Measurements from ENCODE around the gene CHADL.

The CHADL gene

DNA sequence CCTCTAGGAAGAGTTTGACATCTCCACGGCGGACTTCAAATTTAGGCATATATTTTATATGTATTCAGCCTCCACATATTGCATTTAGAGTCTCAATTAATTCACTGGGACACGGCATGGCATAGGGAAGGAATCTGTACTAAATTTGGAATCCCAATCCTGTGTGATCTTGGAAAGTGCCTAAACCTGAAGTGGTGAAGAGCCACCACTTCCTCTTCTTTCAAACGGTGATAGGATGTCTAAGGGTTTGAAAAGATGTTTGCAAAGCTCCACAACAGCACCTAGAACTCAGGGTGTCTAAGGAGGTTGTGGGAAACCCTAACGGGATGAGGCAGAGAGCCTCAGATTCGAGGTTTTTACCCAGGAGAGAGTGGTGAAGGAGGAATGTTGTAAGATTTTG lies 36.7 kb downstream of the CHADL start:
- CTCF ChIA-PET = interaction anchor here (0.6 kb wide), 1 partner anchor 10 kb away, joined by 3 read pairs; no protein-coding TSS in a partner anchor
- Histone ChIP-seq H3K27ac (ENCODE audit: extremely low read depth, low read depth, low read length) (no peak overlapping the region), H3K9me3 (ENCODE audit: control insufficient read depth, insufficient read depth, low read depth, low read length) (no peaks in the 10 kb centered on the region), H3K4me1 (ENCODE audit: control insufficient read depth, insufficient read depth, low read length) (0 out of 2 replicates have a peak, but pooled peaks cover 2% of the 10 kb centered on the region), H3K36me3 (ENCODE audit: control insufficient read depth in 2 of 2, insufficient read depth in 1 of 2, low read length in 2 of 2) (peaks cover 9 to 16% of the 10 kb centered on the region in 2 experiments; a peak in 2 of 3 replicates), H3K4me3 (ENCODE audit: low read depth, low read length) (no peak overlapping the region)
- POLR2A ChIA-PET = no interaction called here
- TF ChIP-seq ZNF837 (tag by site-specific recombination; IDR thresholded peaks at IDR 0.05) = no peak
- TF ChIP-seq KLF7 (tag by site-specific recombination; IDR thresholded peaks at IDR 0.05; ENCODE audit: borderline replicate concordance) = no peak
- no peak for TF ChIP-seq ZNF354C (tag by site-specific recombination; IDR thresholded peaks at IDR 0.05; ENCODE audit: borderline replicate concordance, low read depth)
- no peak for TF ChIP-seq ZNF48 (tag by site-specific recombination; IDR thresholded peaks at IDR 0.05)
- TF ChIP-seq ZNF239 (tag by site-specific recombination; IDR thresholded peaks at IDR 0.05) = no peak
- TF ChIP-seq, protein P1, sequence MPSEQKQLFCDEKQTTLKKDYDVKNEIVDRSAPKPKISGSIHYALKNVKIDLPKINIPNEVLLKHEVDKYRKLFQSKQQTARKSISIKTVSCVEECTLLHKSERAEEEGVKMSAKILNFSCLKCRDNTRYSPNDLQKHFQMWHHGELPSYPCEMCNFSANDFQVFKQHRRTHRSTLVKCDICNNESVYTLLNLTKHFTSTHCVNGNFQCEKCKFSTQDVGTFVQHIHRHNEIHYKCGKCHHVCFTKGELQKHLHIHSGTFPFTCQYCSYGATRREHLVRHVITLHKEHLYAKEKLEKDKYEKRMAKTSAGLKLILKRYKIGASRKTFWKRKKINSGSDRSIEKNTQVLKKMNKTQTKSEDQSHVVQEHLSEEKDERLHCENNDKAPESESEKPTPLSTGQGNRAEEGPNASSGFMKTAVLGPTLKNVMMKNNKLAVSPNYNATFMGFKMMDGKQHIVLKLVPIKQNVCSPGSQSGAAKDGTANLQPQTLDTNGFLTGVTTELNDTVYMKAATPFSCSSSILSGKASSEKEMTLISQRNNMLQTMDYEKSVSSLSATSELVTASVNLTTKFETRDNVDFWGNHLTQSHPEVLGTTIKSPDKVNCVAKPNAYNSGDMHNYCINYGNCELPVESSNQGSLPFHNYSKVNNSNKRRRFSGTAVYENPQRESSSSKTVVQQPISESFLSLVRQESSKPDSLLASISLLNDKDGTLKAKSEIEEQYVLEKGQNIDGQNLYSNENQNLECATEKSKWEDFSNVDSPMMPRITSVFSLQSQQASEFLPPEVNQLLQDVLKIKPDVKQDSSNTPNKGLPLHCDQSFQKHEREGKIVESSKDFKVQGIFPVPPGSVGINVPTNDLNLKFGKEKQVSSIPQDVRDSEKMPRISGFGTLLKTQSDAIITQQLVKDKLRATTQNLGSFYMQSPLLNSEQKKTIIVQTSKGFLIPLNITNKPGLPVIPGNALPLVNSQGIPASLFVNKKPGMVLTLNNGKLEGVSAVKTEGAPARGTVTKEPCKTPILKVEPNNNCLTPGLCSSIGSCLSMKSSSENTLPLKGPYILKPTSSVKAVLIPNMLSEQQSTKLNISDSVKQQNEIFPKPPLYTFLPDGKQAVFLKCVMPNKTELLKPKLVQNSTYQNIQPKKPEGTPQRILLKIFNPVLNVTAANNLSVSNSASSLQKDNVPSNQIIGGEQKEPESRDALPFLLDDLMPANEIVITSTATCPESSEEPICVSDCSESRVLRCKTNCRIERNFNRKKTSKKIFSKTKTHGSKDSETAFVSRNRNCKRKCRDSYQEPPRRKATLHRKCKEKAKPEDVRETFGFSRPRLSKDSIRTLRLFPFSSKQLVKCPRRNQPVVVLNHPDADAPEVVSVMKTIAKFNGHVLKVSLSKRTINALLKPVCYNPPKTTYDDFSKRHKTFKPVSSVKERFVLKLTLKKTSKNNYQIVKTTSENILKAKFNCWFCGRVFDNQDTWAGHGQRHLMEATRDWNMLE (tag by site-specific recombination; conservative IDR thresholded peaks at IDR 0.05; ENCODE audit: low read depth) = no peak
- no peak for TF ChIP-seq ZNF530 (tag by site-specific recombination; IDR thresholded peaks at IDR 0.05; ENCODE audit: low read depth)
- TF ChIP-seq OSR2 (tag by site-specific recombination; IDR thresholded peaks at IDR 0.05) = no peak
- no peak for TF ChIP-seq ZNF544 (tag by site-specific recombination; IDR thresholded peaks at IDR 0.05)
- no peak for TF ChIP-seq ZNF19 (tag by site-specific recombination; IDR thresholded peaks at IDR 0.05; ENCODE audit: low read depth)
- no peak for TF ChIP-seq ZNF768 (tag by site-specific recombination; IDR thresholded peaks at IDR 0.05)
- no peak for TF ChIP-seq PRDM6 (tag by site-specific recombination; IDR thresholded peaks at IDR 0.05)
- no peak for TF ChIP-seq OVOL3 (tag by site-specific recombination; IDR thresholded peaks at IDR 0.05)
- no peak for TF ChIP-seq ZNF311 (tag by site-specific recombination; IDR thresholded peaks at IDR 0.05; ENCODE audit: borderline replicate concordance)
- TF ChIP-seq, protein P2, sequence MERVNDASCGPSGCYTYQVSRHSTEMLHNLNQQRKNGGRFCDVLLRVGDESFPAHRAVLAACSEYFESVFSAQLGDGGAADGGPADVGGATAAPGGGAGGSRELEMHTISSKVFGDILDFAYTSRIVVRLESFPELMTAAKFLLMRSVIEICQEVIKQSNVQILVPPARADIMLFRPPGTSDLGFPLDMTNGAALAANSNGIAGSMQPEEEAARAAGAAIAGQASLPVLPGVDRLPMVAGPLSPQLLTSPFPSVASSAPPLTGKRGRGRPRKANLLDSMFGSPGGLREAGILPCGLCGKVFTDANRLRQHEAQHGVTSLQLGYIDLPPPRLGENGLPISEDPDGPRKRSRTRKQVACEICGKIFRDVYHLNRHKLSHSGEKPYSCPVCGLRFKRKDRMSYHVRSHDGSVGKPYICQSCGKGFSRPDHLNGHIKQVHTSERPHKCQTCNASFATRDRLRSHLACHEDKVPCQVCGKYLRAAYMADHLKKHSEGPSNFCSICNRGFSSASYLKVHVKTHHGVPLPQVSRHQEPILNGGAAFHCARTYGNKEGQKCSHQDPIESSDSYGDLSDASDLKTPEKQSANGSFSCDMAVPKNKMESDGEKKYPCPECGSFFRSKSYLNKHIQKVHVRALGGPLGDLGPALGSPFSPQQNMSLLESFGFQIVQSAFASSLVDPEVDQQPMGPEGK (tag by site-specific recombination; IDR thresholded peaks at IDR 0.05) = no peak
- no peak for TF ChIP-seq ZNF561 (tag by site-specific recombination; IDR thresholded peaks at IDR 0.05; ENCODE audit: borderline replicate concordance)
- no peak for TF ChIP-seq ZBTB10 (tag by site-specific recombination; IDR thresholded peaks at IDR 0.05)
- no peak for TF ChIP-seq PRDM4 (tag by site-specific recombination; IDR thresholded peaks at IDR 0.05)

All from HEK293 (cell line).